ENCODE data around the gene SGO1. TPM values are rescaled to one million over a fixed set of nuclear protein-coding genes. Genes with fewer than 3 reads are reported as not detected.

The SGO1 gene
- polyA plus RNA-seq, 1 of the 3 experiments (the other 2 are of a cell fraction): 2.2 TPM

DNA sequence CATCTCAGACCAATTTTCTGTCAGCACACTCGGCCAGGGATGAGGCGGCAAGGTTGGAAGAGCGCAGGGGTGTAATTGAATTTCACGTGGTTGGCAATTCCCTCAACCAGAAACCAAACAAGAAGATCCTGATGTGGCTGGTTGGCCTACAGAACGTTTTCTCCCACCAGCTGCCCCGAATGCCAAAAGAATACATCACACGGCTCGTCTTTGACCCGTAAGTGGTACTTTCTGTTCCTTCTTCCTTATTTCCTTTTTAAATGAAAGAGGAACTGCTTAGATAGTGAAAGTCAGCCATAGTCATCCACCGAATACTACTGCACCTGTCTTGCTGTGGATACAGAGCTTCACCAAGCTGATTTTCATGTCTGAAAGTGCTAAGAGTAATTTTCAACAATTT, 60.1 kb downstream of the SGO1 start:
- Histone ChIP-seq H2AFZ (ENCODE audit: low read depth) (no peak overlapping the region), H3K4me2 (no peak overlapping the region), H3K4me3 (ENCODE audit: low read depth in 2 of 2, low read length in 1 of 2) (no peak overlapping the region), H3K9me3 (no peaks in the 10 kb centered on the region), H3K27ac (ENCODE audit: low read depth in 2 of 2, low read length in 1 of 2) (no peak overlapping the region), H3K9ac (no peak overlapping the region), H3K36me3 (replicated peaks in 1 of 2; ENCODE audit: control insufficient read depth in 1 of 2, insufficient read depth in 2 of 2, low read length in 1 of 2) (peaks cover 0 to 6% of the 10 kb centered on the region in 2 experiments), H4K20me1 (ENCODE audit: insufficient read depth) (no peaks in the 10 kb centered on the region), H3K27me3 (ENCODE audit: insufficient read depth) (no peaks in the 10 kb centered on the region), H3F3A (replicated peaks; ENCODE audit: insufficient read depth) (no peaks in the 10 kb centered on the region), H3K9me2 (no peaks in the 10 kb centered on the region), H3K4me1 (ENCODE audit: control insufficient read depth in 1 of 2, insufficient read depth in 2 of 2, low read depth in 1 of 2, low read length in 1 of 2) (no peaks in the 10 kb centered on the region; a peak in 1 of 4 replicates), H3K79me2 (ENCODE audit: insufficient read depth) (no peaks in the 10 kb centered on the region)
- no peak for DNase-seq
- TF ChIP-seq TCF12 (IDR thresholded peaks at IDR 0.05) (no peak), CHD2 (IDR thresholded peaks at IDR 0.05; ENCODE audit: low read length, partially characterized antibody) (no peak), REST (IDR thresholded peaks at IDR 0.05; ENCODE audit: low read depth, low read length) (no peak), NRF1 (IDR thresholded peaks at IDR 0.05; ENCODE audit: low read depth, low read length) (no peak)
- TF ChIP-seq, protein P1, sequence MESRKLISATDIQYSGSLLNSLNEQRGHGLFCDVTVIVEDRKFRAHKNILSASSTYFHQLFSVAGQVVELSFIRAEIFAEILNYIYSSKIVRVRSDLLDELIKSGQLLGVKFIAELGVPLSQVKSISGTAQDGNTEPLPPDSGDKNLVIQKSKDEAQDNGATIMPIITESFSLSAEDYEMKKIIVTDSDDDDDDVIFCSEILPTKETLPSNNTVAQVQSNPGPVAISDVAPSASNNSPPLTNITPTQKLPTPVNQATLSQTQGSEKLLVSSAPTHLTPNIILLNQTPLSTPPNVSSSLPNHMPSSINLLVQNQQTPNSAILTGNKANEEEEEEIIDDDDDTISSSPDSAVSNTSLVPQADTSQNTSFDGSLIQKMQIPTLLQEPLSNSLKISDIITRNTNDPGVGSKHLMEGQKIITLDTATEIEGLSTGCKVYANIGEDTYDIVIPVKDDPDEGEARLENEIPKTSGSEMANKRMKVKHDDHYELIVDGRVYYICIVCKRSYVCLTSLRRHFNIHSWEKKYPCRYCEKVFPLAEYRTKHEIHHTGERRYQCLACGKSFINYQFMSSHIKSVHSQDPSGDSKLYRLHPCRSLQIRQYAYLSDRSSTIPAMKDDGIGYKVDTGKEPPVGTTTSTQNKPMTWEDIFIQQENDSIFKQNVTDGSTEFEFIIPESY (IDR thresholded peaks at IDR 0.05; ENCODE audit: borderline replicate concordance, low read depth): no peak
- TF ChIP-seq, protein P2, sequence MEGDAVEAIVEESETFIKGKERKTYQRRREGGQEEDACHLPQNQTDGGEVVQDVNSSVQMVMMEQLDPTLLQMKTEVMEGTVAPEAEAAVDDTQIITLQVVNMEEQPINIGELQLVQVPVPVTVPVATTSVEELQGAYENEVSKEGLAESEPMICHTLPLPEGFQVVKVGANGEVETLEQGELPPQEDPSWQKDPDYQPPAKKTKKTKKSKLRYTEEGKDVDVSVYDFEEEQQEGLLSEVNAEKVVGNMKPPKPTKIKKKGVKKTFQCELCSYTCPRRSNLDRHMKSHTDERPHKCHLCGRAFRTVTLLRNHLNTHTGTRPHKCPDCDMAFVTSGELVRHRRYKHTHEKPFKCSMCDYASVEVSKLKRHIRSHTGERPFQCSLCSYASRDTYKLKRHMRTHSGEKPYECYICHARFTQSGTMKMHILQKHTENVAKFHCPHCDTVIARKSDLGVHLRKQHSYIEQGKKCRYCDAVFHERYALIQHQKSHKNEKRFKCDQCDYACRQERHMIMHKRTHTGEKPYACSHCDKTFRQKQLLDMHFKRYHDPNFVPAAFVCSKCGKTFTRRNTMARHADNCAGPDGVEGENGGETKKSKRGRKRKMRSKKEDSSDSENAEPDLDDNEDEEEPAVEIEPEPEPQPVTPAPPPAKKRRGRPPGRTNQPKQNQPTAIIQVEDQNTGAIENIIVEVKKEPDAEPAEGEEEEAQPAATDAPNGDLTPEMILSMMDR (IDR thresholded peaks at IDR 0.05): no peak
- CTCF ChIA-PET: no interaction called here
- POLR2A ChIA-PET: no interaction called here
- WGBS (ENCODE audit: low lambda C conversion rate): 88% methylated on average over 10 of the region's 10 CpGs

DNA sequence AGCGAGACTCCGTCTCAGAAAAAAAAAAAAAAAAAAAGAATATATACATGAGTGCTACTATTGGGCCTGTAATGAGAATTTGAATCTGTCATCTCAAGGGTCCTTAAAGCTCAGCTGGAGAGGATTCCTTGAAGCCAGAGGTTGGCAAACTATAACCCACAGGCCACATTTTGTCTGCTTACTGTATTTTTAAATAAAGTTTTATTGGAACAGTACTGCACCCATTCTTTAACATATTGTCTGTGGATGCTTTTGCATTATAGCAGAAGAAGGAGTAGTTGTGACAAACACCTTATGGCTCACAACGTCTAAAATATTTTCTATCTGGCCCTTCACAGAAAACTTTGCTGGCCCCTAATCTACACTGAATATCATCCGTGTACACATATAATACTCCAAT, 60.7 kb downstream of the SGO1 start:
- POLR2A ChIA-PET: no interaction called here
- 90% methylated on average over 4 of the region's 4 CpGs for WGBS (ENCODE audit: low lambda C conversion rate)
- H3K9ac ChIP-seq: no peak overlapping the region
- TF ChIP-seq MAX (IDR thresholded peaks at IDR 0.05; ENCODE audit: low read depth) (no peak), FOSL2 (IDR thresholded peaks at IDR 0.05; ENCODE audit: borderline replicate concordance, low read depth) (no peak), RAD21 (IDR thresholded peaks at IDR 0.05; ENCODE audit: low read length) (no peak), POLR2AphosphoS5 (IDR thresholded peaks at IDR 0.05; ENCODE audit: low read depth, low read length) (no peak), FOXM1 (IDR thresholded peaks at IDR 0.05; ENCODE audit: low read depth) (no peak), FOXJ3 (CRISPR knock-in tag; IDR thresholded peaks at IDR 0.05) (no peak), YY1 (IDR thresholded peaks at IDR 0.05; ENCODE audit: low read depth) (no peak), GABPA (IDR thresholded peaks at IDR 0.05; ENCODE audit: low read depth) (no peak), TAF1 (IDR thresholded peaks at IDR 0.05; ENCODE audit: borderline replicate concordance, low read depth, low read length) (no peak), MXI1 (IDR thresholded peaks at IDR 0.05; ENCODE audit: low read depth, low read length) (no peak)
- TF ChIP-seq, protein P3, sequence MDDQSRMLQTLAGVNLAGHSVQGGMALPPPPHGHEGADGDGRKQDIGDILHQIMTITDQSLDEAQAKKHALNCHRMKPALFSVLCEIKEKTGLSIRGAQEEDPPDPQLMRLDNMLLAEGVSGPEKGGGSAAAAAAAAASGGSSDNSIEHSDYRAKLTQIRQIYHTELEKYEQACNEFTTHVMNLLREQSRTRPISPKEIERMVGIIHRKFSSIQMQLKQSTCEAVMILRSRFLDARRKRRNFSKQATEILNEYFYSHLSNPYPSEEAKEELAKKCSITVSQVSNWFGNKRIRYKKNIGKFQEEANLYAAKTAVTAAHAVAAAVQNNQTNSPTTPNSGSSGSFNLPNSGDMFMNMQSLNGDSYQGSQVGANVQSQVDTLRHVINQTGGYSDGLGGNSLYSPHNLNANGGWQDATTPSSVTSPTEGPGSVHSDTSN (IDR thresholded peaks at IDR 0.05): no peak
- TF ChIP-seq, protein P1 (IDR thresholded peaks at IDR 0.05; ENCODE audit: borderline replicate concordance, low read depth): no peak

More for the DNA sequence above, 60.7 kb downstream of the SGO1 start:
- Histone ChIP-seq H3K4me3 (ENCODE audit: low read depth in 2 of 2, low read length in 1 of 2) (no peak overlapping the region), H3K27me3 (ENCODE audit: insufficient read depth) (no peaks in the 10 kb centered on the region), H3K36me3 (replicated peaks in 1 of 2; ENCODE audit: control insufficient read depth in 1 of 2, insufficient read depth in 2 of 2, low read length in 1 of 2) (peaks cover 0 to 6% of the 10 kb centered on the region in 2 experiments), H4K20me1 (ENCODE audit: insufficient read depth) (no peaks in the 10 kb centered on the region), H3K4me1 (ENCODE audit: control insufficient read depth in 1 of 2, insufficient read depth in 2 of 2, low read depth in 1 of 2, low read length in 1 of 2) (no peaks in the 10 kb centered on the region; a peak in 1 of 4 replicates), H2AFZ (ENCODE audit: low read depth) (no peak overlapping the region), H3K9me2 (no peaks in the 10 kb centered on the region), H3K79me2 (ENCODE audit: insufficient read depth) (no peaks in the 10 kb centered on the region), H3F3A (replicated peaks; ENCODE audit: insufficient read depth) (no peaks in the 10 kb centered on the region), H3K27ac (ENCODE audit: low read depth in 2 of 2, low read length in 1 of 2) (no peak overlapping the region), H3K4me2 (no peak overlapping the region), H3K9me3 (no peaks in the 10 kb centered on the region)
- CTCF ChIA-PET: interaction anchor here (1.3 to 1.7 kb wide), 2 partner anchors 13 to 22 kb away, joined by 3 to 7 read pairs; no protein-coding TSS in a partner anchor
- DNase-seq: no peak

All from SK-N-SH (cell line).